Measurements from ENCODE around the gene SELENOP.

- TF ChIP-seq CTCF (conservative IDR thresholded peaks at IDR 0.05; ENCODE audit: low read depth in 2 of 2) (no peak), POLR2AphosphoS5 (IDR thresholded peaks at IDR 0.05; ENCODE audit: low read depth) (no peak), EZH2 (IDR thresholded peaks at IDR 0.05; ENCODE audit: low read depth, unreplicated experiment) (no peak), EZH2phosphoT487 (IDR thresholded peaks at IDR 0.05; ENCODE audit: unreplicated experiment) (no peak), REST (IDR thresholded peaks at IDR 0.05; ENCODE audit: unreplicated experiment) (no peak)
These were observed 58.6 kb downstream of the SELENOP start for GRCh38 chr5:42753099-42753498.
